ENCODE measurements around the gene MAML2. TPM values are rescaled to one million over a fixed set of nuclear protein-coding genes. Genes with fewer than 3 reads are reported as not detected.

MAML2 gene
- total RNA-seq, 1 donor from 2014 or later: 31.5 TPM

DNA sequence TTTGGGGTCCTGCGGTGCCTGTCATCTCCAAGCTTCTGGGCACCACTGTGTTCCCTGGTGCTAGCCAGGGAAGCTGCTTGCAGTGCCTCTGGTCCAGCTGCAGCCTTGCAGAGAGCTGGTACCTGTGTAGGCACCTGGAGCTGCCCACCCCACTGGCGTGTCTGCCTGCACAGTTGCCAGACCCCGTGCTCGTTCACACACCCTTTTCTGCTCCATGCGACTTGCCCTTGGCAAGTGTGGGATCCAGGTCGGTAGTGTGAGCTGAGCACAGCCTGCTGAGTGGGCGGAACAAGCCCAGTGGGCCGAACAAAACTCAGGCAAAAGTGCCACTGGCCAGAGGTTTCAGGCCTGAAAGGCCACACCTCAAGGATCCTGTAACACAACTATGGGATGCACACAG lies 272.5 kb downstream of the MAML2 start:
- H3K9me3 ChIP-seq: no peaks in the 10 kb centered on the region
- intact Hi-C loops (cut with DNase I): no loop called here
- no peak overlapping the region for H3K27ac ChIP-seq
- H3K27me3 ChIP-seq (ENCODE audit: low read depth): no peaks in the 10 kb centered on the region
- peaks cover 7% of the 10 kb centered on the region for H3K4me1 ChIP-seq
- H3K4me3 ChIP-seq: no peak overlapping the region
- TF ChIP-seq, protein P1, sequence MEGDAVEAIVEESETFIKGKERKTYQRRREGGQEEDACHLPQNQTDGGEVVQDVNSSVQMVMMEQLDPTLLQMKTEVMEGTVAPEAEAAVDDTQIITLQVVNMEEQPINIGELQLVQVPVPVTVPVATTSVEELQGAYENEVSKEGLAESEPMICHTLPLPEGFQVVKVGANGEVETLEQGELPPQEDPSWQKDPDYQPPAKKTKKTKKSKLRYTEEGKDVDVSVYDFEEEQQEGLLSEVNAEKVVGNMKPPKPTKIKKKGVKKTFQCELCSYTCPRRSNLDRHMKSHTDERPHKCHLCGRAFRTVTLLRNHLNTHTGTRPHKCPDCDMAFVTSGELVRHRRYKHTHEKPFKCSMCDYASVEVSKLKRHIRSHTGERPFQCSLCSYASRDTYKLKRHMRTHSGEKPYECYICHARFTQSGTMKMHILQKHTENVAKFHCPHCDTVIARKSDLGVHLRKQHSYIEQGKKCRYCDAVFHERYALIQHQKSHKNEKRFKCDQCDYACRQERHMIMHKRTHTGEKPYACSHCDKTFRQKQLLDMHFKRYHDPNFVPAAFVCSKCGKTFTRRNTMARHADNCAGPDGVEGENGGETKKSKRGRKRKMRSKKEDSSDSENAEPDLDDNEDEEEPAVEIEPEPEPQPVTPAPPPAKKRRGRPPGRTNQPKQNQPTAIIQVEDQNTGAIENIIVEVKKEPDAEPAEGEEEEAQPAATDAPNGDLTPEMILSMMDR (IDR thresholded peaks at IDR 0.05): no peak
- ATAC-seq (no peak), DNase-seq (no peak)
- no peaks in the 10 kb centered on the region for H3K36me3 ChIP-seq

DNA sequence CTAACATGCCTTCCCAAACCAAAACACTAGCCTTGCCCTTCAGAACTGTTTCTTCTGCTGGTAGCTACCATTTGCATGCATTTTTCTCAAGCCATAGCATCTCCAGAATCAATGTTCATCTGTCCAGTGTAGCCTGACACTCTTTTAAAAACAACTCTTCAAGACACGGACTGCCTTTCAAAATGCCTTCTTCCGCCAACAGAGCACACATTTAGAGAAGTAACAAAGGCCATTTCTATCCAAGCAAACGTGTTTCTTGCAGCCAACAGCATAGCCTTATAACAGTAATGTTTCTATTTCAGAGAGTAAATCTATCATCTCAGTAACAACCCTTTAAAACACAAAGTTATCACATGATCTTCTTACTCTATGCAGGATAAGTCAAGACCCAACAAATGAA lies 275.8 kb downstream of the MAML2 start:
- ATAC-seq (no peak), DNase-seq (no peak)
- H3K36me3 ChIP-seq: no peaks in the 10 kb centered on the region
- no peaks in the 10 kb centered on the region for H3K4me1 ChIP-seq
- TF ChIP-seq, protein P1 (IDR thresholded peaks at IDR 0.05): no peak
- H3K27me3 ChIP-seq (ENCODE audit: low read depth): no peaks in the 10 kb centered on the region
- H3K9me3 ChIP-seq: no peaks in the 10 kb centered on the region
- H3K27ac ChIP-seq: no peak overlapping the region
- H3K4me3 ChIP-seq: no peak overlapping the region
- intact Hi-C loops (cut with DNase I): no loop called here

DNA sequence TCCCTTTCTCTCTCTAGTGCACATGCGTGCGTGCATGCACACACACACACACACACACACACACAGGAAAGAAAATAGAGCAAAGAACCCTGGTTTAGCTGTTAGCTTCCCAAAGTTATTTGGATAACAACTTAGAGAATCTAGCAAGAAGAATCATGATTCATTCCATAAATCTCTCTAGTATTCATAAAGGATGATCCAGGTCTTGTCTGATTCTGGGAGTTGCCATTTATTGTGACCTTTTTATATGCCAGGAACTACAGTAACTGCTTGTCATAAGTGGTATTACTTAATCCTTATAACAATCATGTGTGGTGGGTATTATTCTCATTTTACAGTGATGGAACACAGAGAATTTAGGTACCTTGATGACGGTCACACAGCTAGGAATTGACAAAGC lies 277.6 kb downstream of the MAML2 start:
- no peak for DNase-seq
- TF ChIP-seq, protein P1 (IDR thresholded peaks at IDR 0.05): no peak
- no peak overlapping the region for H3K27ac ChIP-seq
- H3K36me3 ChIP-seq: no peaks in the 10 kb centered on the region
- no peak overlapping the region for H3K4me3 ChIP-seq
- intact Hi-C loops (cut with DNase I): no loop called here
- H3K4me1 ChIP-seq: no peaks in the 10 kb centered on the region
- no peaks in the 10 kb centered on the region for H3K27me3 ChIP-seq (ENCODE audit: low read depth)
- H3K9me3 ChIP-seq: no peaks in the 10 kb centered on the region
- ATAC-seq: no peak

DNA sequence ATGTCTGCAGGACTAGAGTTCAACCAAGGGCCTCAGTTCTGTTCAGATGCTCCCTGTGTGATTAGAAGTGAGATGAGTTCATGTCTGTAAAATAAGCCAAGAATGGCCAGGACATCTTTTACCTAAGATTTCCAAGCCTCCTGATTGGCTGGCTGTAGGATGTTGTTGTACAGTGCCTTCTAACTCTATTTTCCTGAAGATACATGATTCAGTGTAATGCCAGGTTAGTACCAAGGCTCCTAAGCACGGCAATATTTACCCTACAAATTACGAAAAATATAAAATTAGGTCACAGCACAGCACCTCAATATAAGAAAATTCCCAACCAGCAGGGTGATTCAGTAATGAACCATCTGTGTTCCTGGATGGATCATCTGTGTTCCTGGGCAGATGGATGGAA lies 279.1 kb downstream of the MAML2 start:
- ATAC-seq: no peak
- no peaks in the 10 kb centered on the region for H3K27me3 ChIP-seq (ENCODE audit: low read depth)
- no peak overlapping the region for H3K4me3 ChIP-seq
- intact Hi-C loops (cut with DNase I): no loop called here
- DNase-seq: no peak
- H3K27ac ChIP-seq: no peak overlapping the region
- no peaks in the 10 kb centered on the region for H3K4me1 ChIP-seq
- H3K9me3 ChIP-seq: no peaks in the 10 kb centered on the region
- TF ChIP-seq, protein P1 (IDR thresholded peaks at IDR 0.05): no peak
- no peaks in the 10 kb centered on the region for H3K36me3 ChIP-seq

DNA sequence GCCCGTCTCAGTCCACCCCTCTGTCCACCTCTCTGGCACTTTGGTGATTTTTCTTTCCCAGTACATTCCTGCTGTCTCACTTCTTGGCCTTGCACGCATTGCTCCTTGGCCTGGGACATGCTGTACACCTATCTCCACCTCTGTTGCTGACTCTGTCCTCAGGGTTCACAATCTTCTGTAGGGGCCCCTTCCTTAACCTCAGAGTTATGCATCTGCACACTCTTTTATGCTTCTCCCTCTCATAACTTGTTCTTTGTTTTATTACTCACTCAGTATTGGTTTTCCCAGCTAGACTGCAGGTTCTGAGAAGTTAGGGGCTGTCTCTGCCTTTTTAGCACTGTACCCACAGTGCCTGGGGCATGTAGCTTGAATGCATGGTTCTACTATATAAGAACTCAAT lies 279.9 kb downstream of the MAML2 start:
- DNase-seq (no peak), ATAC-seq (no peak)
- Histone ChIP-seq H3K4me1 (no peaks in the 10 kb centered on the region), H3K9me3 (no peaks in the 10 kb centered on the region), H3K4me3 (no peak overlapping the region), H3K27me3 (ENCODE audit: low read depth) (no peaks in the 10 kb centered on the region), H3K27ac (no peak overlapping the region), H3K36me3 (no peaks in the 10 kb centered on the region)
- intact Hi-C loops (cut with DNase I): no loop called here
- TF ChIP-seq, protein P1 (IDR thresholded peaks at IDR 0.05): no peak

DNA sequence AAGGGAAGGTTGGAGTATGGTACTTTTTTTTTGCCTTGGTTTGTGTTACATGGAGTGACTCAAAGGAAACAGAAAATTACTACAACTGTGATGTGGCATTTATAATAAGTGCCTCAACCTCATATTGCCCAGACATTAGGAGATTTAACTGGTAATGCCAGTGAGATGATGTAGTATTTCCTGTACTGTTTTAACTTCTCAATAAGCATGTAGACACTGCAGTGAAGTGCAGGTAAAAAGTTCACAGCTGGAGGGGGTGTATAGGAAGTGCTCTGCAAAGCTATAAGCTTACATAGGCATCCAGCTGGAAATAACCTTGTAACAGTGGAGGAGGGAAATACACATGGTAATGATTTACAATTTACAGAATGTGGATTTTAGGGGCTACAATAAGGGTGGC lies 280.9 kb downstream of the MAML2 start:
- no peaks in the 10 kb centered on the region for H3K27me3 ChIP-seq (ENCODE audit: low read depth)
- peak in 1 of 2 donors; percentile 31 for ATAC-seq
- no peaks in the 10 kb centered on the region for H3K4me1 ChIP-seq
- H3K4me3 ChIP-seq: no peak overlapping the region
- DNase-seq: no peak
- H3K27ac ChIP-seq: no peak overlapping the region
- no peaks in the 10 kb centered on the region for H3K36me3 ChIP-seq
- no peaks in the 10 kb centered on the region for H3K9me3 ChIP-seq
- TF ChIP-seq, protein P1 (IDR thresholded peaks at IDR 0.05): no peak
- intact Hi-C loops (cut with DNase I): no loop called here
